PC-9 (cell line): ENCODE data around the gene LACRT. TPM values are rescaled to one million over a fixed set of nuclear protein-coding genes. Genes with fewer than 3 reads are reported as not detected.

Experiments
- BruUV-seq: library from RNA; stranded (reverse); fragments of 400-500 nt; replicated peaks from 2 replicates; lab custom pipeline; 2021; lab: Mats Ljungman, UMichigan
- CTCF ChIA-PET: fragments of 300-600 bp; sonication (Branson Sonifier 250); formaldehyde crosslinking; loops from one replicate; lab custom pipeline; 2022; ENCODE audit warnings: antibody characterized with exemption; lab: Charles Lee
- POLR2A ChIA-PET: fragments of 300-600 bp; sonication (Branson Sonifier 250); formaldehyde crosslinking; loops from one replicate; lab custom pipeline; 2022; ENCODE audit warnings: antibody characterized with exemption; ENCODE audit not compliant: unreplicated experiment; lab: Charles Lee
- DNase-seq, 2 experiments: peaks; one replicate each; pipeline versions ENCODE4 v3.0.0 to v3.0.0-alpha.2; 2015 to 2022; ENCODE audit warnings: mixed read lengths in 1 of 2
- H2AFZ ChIP-seq: fragments of 200-600 bp; sonication (generic); 2 replicates; pipeline ENCODE4 v1.8.1; 2017; ENCODE audit warnings: antibody characterized with exemption
- H3F3A ChIP-seq: fragments of 200-600 bp; sonication (generic); 2 replicates; pipeline ENCODE4 v1.8.1; 2017; ENCODE audit warnings: antibody characterized with exemption, mild to moderate bottlenecking, low read depth; ENCODE audit not compliant: insufficient read depth
- H3K27ac ChIP-seq: fragments of 200-600 bp; sonication (generic); 2 replicates; pipeline ENCODE4 v1.6.1; 2016; ENCODE audit warnings: mixed run types
- H3K27me3 ChIP-seq: fragments of 200-600 bp; sonication (generic); 2 replicates; pipeline ENCODE4 v1.6.1; 2016; ENCODE audit warnings: low read depth, mixed run types; ENCODE audit not compliant: insufficient read depth
- H3K36me3 ChIP-seq: fragments of 200-600 bp; sonication (generic); 2 replicates; pipeline ENCODE4 v1.6.1; 2016; ENCODE audit warnings: low read depth, mixed run types
- H3K4me1 ChIP-seq: fragments of 200-600 bp; sonication (generic); replicated peaks from 2 replicates; pipeline ENCODE4 v1.6.1; 2016; ENCODE audit warnings: mixed run types; ENCODE audit not compliant: insufficient read depth
- H3K4me2 ChIP-seq: fragments of 200-600 bp; sonication (generic); 2 replicates; pipeline ENCODE4 v1.6.1; 2017; ENCODE audit warnings: mixed run types
- H3K4me3 ChIP-seq: fragments of 200-600 bp; sonication (generic); 2 replicates; pipeline ENCODE4 v1.6.1; 2016; ENCODE audit warnings: mixed run types
- H3K79me2 ChIP-seq: fragments of 200-600 bp; sonication (generic); 2 replicates; pipeline ENCODE4 v1.6.1; 2017; ENCODE audit warnings: low read depth, mixed run types
- H3K9me2 ChIP-seq: fragments of 200-600 bp; sonication (generic); 2 replicates; pipeline ENCODE4 v1.8.1; 2017; ENCODE audit warnings: mild to moderate bottlenecking; ENCODE audit not compliant: insufficient read depth
- H3K9me3 ChIP-seq: fragments of 200-600 bp; sonication (generic); 2 replicates; pipeline ENCODE4 v1.8.1; 2016; ENCODE audit warnings: low read depth; ENCODE audit not compliant: insufficient read depth
- H4K20me1 ChIP-seq: fragments of 200-600 bp; sonication (generic); 2 replicates; pipeline ENCODE4 v1.8.1; 2017; ENCODE audit not compliant: insufficient read depth
- EZH2 ChIP-seq: fragments of 200-600 bp; sonication (generic); IDR thresholded peaks from 2 replicates; pipeline ENCODE4 v1.8.0; 2017; ENCODE audit warnings: antibody characterized with exemption, low read depth
- intact Hi-C: fragments of 100-400 bp; cut with micrococcal nuclease; formaldehyde crosslinking; loops from one replicate; pipeline ENCODE4 v1.10.0; 2022; ENCODE audit not compliant: unreplicated experiment
- total RNA-seq: library from RNA; stranded (reverse); gene quantifications from 2 replicates; pipeline ENCODE4 v1.2.3, GENCODE V29; 2021
- TF ChIP-seq, protein P1 (sequence below): fragments of 200-600 bp; sonication (generic); conservative IDR thresholded peaks from 2 replicates; pipeline ENCODE4 v1.6.1; 2017; ENCODE audit warnings: mixed run types, antibody characterized with exemption, mild to moderate bottlenecking, moderate library complexity

LACRT gene
- total RNA-seq, 1 experiment from 2014 or later = not detected

DNA sequence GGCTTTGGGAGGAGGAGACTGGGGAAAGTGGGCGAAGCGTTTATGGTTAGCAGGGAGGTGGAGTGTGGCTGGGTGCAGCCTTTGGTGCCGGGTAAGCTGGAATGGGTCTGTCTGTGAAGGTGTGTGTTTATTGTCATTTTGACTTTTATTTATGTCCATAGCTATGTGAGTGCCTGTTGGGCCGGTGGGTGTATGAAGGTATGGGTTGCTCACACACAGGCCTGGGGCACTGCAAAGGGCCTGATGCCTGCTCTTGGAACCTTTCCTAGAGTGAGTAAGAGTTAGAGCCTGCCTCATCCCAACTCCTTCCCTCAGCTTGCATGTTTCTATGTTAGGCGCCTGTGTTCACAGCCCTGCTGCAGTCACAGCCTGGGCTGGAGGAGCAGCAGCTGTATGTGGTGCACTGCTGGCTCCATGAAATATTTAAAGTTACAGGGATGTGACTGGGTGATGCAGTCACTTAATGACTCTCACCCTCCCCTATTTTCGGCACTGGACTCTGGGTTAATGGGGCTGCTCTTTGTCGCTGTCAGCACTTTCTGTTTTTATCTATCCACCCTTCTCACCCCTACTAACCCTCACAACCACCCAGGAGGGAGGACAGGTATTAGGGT lies 43.6 kb downstream of the LACRT start:
- intact Hi-C loops = no loop called here
- ChIA-PET POLR2A (no interaction called here), CTCF (no interaction called here)
- no peaks in the 10 kb centered on the region for H3K9me3 ChIP-seq
- no peaks in the 10 kb centered on the region for H3K79me2 ChIP-seq
- no peak overlapping the region for H3K4me3 ChIP-seq
- no peak overlapping the region for H3K4me2 ChIP-seq
- no peaks in the 10 kb centered on the region for H3K36me3 ChIP-seq
- H3K27me3 ChIP-seq = peaks cover 85% of the 10 kb centered on the region
- no peak overlapping the region for H2AFZ ChIP-seq
- no peaks in the 10 kb centered on the region for H3F3A ChIP-seq
- no peaks in the 10 kb centered on the region for H3K9me2 ChIP-seq
- no peaks in the 10 kb centered on the region for H3K4me1 ChIP-seq
- no peak for DNase-seq
- TF ChIP-seq EZH2 = no peak
- TF ChIP-seq, protein P1, sequence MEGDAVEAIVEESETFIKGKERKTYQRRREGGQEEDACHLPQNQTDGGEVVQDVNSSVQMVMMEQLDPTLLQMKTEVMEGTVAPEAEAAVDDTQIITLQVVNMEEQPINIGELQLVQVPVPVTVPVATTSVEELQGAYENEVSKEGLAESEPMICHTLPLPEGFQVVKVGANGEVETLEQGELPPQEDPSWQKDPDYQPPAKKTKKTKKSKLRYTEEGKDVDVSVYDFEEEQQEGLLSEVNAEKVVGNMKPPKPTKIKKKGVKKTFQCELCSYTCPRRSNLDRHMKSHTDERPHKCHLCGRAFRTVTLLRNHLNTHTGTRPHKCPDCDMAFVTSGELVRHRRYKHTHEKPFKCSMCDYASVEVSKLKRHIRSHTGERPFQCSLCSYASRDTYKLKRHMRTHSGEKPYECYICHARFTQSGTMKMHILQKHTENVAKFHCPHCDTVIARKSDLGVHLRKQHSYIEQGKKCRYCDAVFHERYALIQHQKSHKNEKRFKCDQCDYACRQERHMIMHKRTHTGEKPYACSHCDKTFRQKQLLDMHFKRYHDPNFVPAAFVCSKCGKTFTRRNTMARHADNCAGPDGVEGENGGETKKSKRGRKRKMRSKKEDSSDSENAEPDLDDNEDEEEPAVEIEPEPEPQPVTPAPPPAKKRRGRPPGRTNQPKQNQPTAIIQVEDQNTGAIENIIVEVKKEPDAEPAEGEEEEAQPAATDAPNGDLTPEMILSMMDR = no peak
- H4K20me1 ChIP-seq = no peaks in the 10 kb centered on the region
- no TSS peak for BruUV-seq
- H3K27ac ChIP-seq = no peak overlapping the region

DNA sequence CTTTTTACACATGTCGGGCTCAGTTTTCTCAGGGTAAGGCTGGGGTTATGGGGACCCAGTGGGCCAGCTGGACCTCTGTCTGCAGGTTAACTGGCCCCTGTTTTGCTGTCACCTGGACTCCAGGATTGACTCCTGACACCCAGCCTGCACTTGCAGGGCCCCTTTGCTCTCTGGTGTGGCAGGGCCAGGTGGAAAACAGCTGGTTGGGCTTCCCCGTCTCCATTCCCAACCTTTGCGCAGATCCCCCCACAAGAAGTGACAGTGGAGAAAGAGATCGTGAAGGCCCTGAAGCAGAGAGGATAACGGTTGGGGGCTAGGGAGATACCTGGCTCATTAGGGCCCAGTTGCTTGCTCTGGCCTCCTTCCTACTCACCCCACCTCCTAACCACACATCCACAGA lies 44.7 kb downstream of the LACRT start:
- intact Hi-C loops = no loop called here
- H3K36me3 ChIP-seq = no peaks in the 10 kb centered on the region
- no peaks in the 10 kb centered on the region for H3K4me1 ChIP-seq
- H4K20me1 ChIP-seq = no peaks in the 10 kb centered on the region
- no peak overlapping the region for H3K27ac ChIP-seq
- no peaks in the 10 kb centered on the region for H3F3A ChIP-seq
- peaks cover 85% of the 10 kb centered on the region for H3K27me3 ChIP-seq
- POLR2A ChIA-PET = no interaction called here
- no peaks in the 10 kb centered on the region for H3K9me2 ChIP-seq
- CTCF ChIA-PET = no interaction called here
- H3K4me3 ChIP-seq = no peak overlapping the region
- H3K79me2 ChIP-seq = no peaks in the 10 kb centered on the region
- H3K9me3 ChIP-seq = no peaks in the 10 kb centered on the region
- TF ChIP-seq, protein P1 = no peak
- no peak for TF ChIP-seq EZH2
- H2AFZ ChIP-seq = no peak overlapping the region
- no TSS peak for BruUV-seq
- H3K4me2 ChIP-seq = no peak overlapping the region
- DNase-seq = no peak

DNA sequence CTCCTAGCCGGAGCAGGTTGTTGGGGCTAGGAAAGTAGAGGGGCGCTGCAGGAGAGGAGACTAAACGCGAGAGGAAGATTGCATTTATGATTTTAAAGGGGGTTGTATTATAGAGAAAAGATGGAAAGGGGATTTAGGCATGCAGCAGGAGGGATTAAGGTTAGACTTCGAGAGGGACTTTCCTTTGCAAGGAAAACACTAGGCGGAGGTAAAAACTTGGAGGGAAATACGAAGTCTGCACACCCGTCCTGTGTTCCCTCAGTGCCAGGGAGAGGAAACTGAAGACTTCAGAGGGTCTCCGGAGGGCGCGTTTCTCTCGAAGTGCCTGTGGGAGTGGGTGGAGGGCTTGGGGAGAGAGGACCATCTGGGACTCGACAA lies 45.8 kb downstream of the LACRT start:
- intact Hi-C loops = no loop called here
- no TSS peak for BruUV-seq
- no peaks in the 10 kb centered on the region for H3K36me3 ChIP-seq
- H3K79me2 ChIP-seq = no peaks in the 10 kb centered on the region
- CTCF ChIA-PET = no interaction called here
- TF ChIP-seq, protein P1 = no peak
- TF ChIP-seq EZH2 = no peak
- H3F3A ChIP-seq = no peaks in the 10 kb centered on the region
- no peak overlapping the region for H2AFZ ChIP-seq
- POLR2A ChIA-PET = no interaction called here
- no peak for DNase-seq
- no peaks in the 10 kb centered on the region for H4K20me1 ChIP-seq
- no peak overlapping the region for H3K4me2 ChIP-seq
- H3K9me2 ChIP-seq = no peaks in the 10 kb centered on the region
- peaks cover 92% of the 10 kb centered on the region for H3K27me3 ChIP-seq
- no peaks in the 10 kb centered on the region for H3K9me3 ChIP-seq
- no peaks in the 10 kb centered on the region for H3K4me1 ChIP-seq
- no peak overlapping the region for H3K4me3 ChIP-seq
- H3K27ac ChIP-seq = no peak overlapping the region
